HL-60 (cell line): ENCODE measurements around the gene L3MBTL2.

Experiments used
- DNase-seq, 2 experiments: peaks; one replicate each; pipeline ENCODE4 v3.0.0-alpha.2; 2010 to 2020; ENCODE audit warnings: low read depth in 1 of 2, low spot score in 1 of 2
- H3K27ac ChIP-seq: fragments of 250-450 bp; sonication (Bioruptor Pico); replicated peaks from 2 replicates; pipeline ENCODE4 v1.5.1; 2020; ENCODE audit warnings: mild to moderate bottlenecking, moderate library complexity
- H3K27me3 ChIP-seq: fragments of 250-450 bp; sonication (Bioruptor Pico); 2 replicates; pipeline ENCODE4 v1.5.1; 2021; ENCODE audit warnings: mild to moderate bottlenecking, moderate library complexity; ENCODE audit not compliant: insufficient read depth, poor library complexity, severe bottlenecking
- H3K4me3 ChIP-seq: replicated peaks from 2 replicates; pipeline ENCODE4 v1.5.1; 2011; ENCODE audit warnings: mild to moderate bottlenecking, control low read depth, low read length; ENCODE audit not compliant: insufficient read depth
- GABPA ChIP-seq: IDR thresholded peaks from 2 replicates; pipeline ENCODE4 v1.6.1; 2012; ENCODE audit warnings: low read depth
- POLR2AphosphoS5 ChIP-seq: IDR thresholded peaks from 2 replicates; pipeline ENCODE4 v1.6.1; 2012; ENCODE audit warnings: low read depth
- REST ChIP-seq: IDR thresholded peaks from 2 replicates; pipeline ENCODE4 v1.6.1; 2012; ENCODE audit warnings: low read depth; ENCODE audit not compliant: insufficient replicate concordance
- SPI1 ChIP-seq: IDR thresholded peaks from 2 replicates; pipeline ENCODE4 v1.6.1; 2012; ENCODE audit warnings: low read depth, mild to moderate bottlenecking, borderline replicate concordance
- TF ChIP-seq, protein P1 (sequence below): IDR thresholded peaks from one replicate; pipeline ENCODE4 v1.5.1; 2011; ENCODE audit warnings: low read length, control low read depth, inconsistent platforms; ENCODE audit not compliant: insufficient read depth

The L3MBTL2 gene

DNA sequence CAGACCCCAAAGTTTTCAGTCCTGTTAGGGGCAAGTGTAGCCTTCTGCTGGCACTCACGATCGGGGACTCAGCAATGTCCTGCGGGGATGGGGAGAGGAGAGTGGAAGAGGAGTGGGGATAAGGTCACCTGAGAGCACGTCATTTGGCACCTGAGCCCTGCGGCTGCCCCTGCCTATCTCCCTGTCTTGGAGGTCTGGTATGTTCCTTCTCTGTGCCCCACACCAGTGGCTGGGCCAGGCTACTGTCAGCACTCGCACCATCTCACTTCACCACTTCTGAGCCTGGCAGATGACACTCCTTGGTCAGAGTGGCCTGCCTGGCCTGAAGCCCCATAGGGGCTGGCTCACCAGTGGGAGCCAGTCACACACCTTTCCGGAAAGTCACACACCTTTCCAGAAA is 55.8 kb downstream of the L3MBTL2 start:
- H3K27ac ChIP-seq, result no peak overlapping the region
- no peaks in the 10 kb centered on the region for H3K27me3 ChIP-seq
- TF ChIP-seq SPI1 (no peak), REST (no peak), POLR2AphosphoS5 (no peak), GABPA (no peak)
- TF ChIP-seq, protein P1, sequence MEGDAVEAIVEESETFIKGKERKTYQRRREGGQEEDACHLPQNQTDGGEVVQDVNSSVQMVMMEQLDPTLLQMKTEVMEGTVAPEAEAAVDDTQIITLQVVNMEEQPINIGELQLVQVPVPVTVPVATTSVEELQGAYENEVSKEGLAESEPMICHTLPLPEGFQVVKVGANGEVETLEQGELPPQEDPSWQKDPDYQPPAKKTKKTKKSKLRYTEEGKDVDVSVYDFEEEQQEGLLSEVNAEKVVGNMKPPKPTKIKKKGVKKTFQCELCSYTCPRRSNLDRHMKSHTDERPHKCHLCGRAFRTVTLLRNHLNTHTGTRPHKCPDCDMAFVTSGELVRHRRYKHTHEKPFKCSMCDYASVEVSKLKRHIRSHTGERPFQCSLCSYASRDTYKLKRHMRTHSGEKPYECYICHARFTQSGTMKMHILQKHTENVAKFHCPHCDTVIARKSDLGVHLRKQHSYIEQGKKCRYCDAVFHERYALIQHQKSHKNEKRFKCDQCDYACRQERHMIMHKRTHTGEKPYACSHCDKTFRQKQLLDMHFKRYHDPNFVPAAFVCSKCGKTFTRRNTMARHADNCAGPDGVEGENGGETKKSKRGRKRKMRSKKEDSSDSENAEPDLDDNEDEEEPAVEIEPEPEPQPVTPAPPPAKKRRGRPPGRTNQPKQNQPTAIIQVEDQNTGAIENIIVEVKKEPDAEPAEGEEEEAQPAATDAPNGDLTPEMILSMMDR, result no peak
- DNase-seq, result no peak
- H3K4me3 ChIP-seq, result no peak overlapping the region

DNA sequence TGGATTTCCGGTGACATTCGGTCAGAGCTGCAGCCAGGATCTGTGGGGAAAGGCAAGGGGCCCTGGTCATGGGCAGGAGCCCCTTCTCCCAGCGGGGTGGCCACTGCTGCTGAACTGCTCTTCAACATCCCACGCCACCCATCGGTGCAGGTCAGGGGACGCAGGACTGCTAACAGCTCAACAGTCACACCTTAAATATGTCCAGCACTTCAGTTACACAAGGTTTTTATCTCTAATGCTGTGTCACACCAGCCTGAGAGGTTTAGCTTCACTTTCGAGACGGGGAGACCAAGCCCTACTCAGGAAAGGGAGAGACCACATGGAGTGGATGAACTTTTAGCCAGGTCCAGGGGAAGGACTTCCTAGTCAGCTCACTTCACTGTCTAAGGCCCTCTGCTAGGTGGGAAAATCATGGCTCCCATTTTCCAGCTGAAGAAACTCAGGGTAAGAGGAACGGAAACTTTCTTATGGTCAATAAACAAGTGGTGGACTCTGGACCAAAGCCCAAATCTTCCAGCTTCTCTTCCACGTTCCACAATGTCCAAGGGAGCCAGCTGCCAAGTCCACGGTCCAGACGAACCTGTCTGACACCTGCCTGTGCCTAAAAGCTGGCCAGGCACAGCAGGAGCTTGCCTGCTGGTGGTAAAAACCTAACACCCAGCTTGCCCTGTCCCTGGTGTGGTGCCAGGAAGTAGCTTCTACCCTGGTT is 56.6 kb downstream of the L3MBTL2 start:
- Histone ChIP-seq H3K4me3 (no peak overlapping the region), H3K27ac (no peak overlapping the region), H3K27me3 (no peaks in the 10 kb centered on the region)
- no peak for DNase-seq
- no peak for TF ChIP-seq POLR2AphosphoS5
- TF ChIP-seq SPI1, result no peak
- TF ChIP-seq REST, result no peak
- TF ChIP-seq GABPA, result no peak
- TF ChIP-seq, protein P1, result no peak

- Histone ChIP-seq H3K27ac (no peak overlapping the region), H3K27me3 (no peaks in the 10 kb centered on the region), H3K4me3 (no peak overlapping the region)
- TF ChIP-seq GABPA, result no peak
- no peak for TF ChIP-seq POLR2AphosphoS5
- TF ChIP-seq, protein P1, result no peak
- no peak for TF ChIP-seq SPI1
- no peak for TF ChIP-seq REST
- no peak for DNase-seq
Observed at GRCh38 chr22:41262250-41262765, 57.2 kb downstream of the L3MBTL2 start.
